ENCODE data around the gene MPC2.
"Not testable (repeated sequence)": the region's sequence is repeated elsewhere in the genome, so short reads cannot be mapped to it uniquely, and the experiment has no call there.

Gene MPC2

DNA sequence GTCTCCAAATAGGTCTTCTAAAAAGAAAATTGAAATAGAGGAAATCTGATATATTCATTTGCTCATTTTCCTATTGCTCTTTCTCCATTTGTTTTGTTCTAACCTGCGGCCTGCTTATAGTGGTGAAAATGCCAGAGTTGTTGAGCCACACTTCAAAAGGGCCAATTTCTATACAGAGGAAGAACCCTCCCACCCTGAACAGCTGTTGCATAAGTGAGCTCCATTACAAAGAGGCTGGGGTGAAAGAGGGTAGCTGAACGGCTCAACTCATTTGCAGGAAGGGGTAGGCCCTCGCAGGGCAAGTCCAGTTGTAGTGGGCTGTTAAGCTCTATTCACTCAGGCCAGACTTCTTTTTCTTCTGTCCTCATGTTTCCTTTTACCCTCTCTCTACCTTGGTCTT is 31.7 kb downstream of the MPC2 start:
- FAIRE-seq (no peak), DNase-seq (ENCODE audit: low spot score) (no peak)

GRCh38 chr1:167904652-167905130 is 32.2 kb downstream of the MPC2 start:
- FAIRE-seq (no peak), DNase-seq (ENCODE audit: low spot score) (peak; percentile 46)

GRCh38 chr1:167900907-167901306 is 36.0 kb downstream of the MPC2 start:
- no peak for DNase-seq (ENCODE audit: low spot score)
- no peak for FAIRE-seq

DNA sequence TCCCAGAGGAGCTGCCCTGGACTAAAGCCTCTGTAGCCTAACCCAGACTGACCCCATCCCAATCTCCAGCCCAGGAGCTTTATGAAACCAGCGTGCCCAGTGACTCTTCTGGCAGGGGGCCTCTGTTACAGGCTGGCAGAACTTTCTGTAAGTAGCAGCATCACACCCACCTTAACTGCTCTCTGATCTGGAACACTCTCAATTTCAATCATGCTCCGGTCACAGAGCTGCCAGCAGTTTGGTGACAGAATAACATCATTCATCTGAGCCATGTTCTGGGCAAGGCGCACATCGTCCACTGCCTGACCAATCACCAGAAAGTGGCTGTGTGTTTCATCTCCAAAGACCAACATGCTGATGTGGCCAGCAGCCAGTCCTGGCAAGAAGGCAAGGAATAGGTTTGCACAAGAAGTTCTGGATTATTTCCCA is 37.6 kb downstream of the MPC2 start:
- no peak for DNase-seq (ENCODE audit: low spot score)
- FAIRE-seq, result no peak

- no peak for DNase-seq (ENCODE audit: low spot score)
- no peak for FAIRE-seq
Observed at GRCh38 chr1:167898578-167899222, 38.2 kb downstream of the MPC2 start.

DNA sequence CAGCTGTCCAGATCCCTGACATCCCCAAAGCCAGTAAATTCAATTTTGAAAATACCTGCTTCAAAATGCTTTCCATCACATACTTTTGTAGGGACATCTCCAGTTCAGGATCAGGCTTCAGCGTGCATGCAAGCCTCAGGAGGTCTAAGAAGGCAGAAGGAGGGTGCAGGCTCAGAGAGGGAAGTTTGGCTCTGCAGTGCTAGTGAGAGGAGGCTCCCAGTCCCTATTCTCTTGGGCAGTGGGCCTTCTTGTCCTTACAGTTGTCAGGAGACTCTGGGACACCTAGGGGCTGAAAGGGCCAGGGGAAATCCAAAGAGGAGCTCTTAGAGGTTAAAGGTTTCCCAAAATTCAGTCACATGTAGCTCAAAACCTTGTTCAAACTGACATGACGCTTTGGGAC is 43.1 kb downstream of the MPC2 start:
- DNase-seq (ENCODE audit: low spot score), result no peak
- FAIRE-seq, result no peak

- DNase-seq (ENCODE audit: low spot score) (no peak), FAIRE-seq (no peak)
Observed at GRCh38 chr1:167890400-167890799, 46.5 kb downstream of the MPC2 start.

GRCh38 chr1:167887187-167887586 is 49.7 kb downstream of the MPC2 start:
- DNase-seq (ENCODE audit: low spot score); FAIRE-seq: not testable (repeated sequence)

DNA sequence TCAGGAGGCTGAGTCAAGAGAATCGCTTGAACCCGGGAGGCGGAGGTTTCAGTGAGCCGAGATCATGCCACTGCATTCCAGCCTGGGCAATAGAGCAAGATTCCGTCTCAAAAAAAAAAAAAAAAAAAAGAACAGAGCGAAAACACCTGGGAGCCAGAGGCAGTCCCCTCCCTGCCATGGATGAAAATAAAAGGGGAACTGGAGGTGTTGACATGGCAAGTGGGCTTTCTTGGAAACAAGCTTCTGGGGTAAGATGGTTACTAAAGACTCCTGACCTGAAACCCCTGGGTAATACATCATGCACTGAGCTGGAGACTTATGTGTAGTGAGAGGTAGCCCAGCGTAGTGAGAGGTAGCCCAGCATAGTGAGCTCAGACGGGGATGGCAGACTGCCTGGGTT is 54.5 kb downstream of the MPC2 start:
- DNase-seq (ENCODE audit: low spot score) (no peak), FAIRE-seq (no peak)

DNA sequence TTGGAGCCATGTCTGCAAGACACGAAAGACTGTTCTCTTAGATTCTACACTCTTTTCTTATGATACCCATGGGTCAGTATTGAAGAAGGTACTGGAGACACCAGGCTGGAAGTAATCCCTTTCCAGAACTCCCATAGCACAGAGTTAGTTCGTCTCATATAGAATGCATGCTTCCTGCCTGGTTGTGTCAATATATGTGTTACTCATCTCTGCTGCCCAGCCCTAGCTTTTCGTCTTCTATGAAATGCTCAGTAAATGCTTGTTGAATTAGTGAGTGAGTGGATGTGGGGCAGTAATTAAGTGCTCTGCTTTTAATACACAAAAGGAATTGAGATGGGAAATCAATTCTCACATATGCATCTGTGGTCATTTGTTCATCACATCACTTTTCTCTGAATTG is 55.1 kb downstream of the MPC2 start:
- FAIRE-seq (no peak), DNase-seq (ENCODE audit: low spot score) (no peak)

DNA sequence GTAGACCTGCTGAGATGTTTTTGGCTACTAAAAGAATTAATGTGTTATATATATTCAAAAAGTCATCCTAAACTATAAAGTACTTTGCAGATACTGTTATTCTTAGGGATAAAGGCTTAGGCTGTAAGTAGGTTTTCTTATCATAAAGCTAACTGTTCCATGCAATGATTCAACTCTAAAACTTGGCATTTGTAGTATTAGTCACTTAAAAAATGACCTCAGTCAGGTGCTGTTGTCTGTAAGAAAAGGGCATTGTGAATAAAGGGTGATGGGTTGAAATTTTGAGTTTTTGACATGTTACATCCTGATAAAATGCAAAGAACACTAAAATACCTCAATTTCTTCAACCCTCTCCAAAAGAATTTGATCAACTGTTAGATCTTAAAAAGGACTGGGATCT is 55.8 kb downstream of the MPC2 start:
- DNase-seq (ENCODE audit: low spot score) (peak; percentile 31), FAIRE-seq (peak; percentile 49)

GRCh38 chr1:167880580-167881021 is 56.3 kb downstream of the MPC2 start:
- DNase-seq (ENCODE audit: low spot score), result no peak
- FAIRE-seq, result no peak

- FAIRE-seq, result no peak
Observed at GRCh38 chr1:167879508-167879907, 57.4 kb downstream of the MPC2 start.

DNA sequence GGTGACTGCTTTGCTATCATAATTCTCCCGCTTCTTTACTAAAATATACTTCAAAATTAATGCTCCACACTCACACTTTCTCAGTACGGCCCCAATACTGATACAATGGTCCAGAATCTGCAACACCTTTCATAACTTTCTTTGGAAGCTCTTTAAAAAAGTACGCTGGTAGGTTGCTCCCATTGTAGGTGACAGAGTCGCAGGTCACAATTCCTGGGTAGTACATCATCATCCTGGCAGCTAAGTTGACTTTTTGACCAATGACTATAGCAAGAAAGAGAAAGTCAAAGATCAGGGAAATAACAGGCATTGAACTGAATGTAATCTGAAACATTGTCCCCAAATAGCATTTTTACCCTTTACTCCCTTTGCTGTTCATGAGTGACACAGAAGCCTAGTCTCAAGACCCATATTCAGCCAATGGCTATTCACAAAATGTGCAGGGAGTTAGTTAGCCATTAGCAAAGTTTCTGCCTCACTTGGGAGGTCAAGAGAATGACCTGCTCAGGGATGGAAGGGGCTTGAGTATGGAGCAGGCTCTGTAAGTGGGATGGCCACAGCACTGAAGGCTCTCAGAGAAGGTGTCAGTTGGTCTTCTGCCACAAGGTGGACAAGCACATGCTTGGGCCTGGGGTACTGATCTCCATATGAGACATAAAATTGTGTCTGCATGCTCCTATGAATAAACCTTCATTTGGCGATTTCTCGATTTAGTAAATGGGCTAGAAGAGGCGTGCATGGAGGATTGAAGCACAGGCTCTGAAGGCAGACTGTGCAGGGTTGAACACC is 58.3 kb downstream of the MPC2 start:
- FAIRE-seq (no peak), DNase-seq (ENCODE audit: low spot score) (no peak)

More at GRCh38 chr1:167879508-167879907, 57.4 kb downstream of the MPC2 start:
- DNase-seq (ENCODE audit: low spot score), result no peak

DNA sequence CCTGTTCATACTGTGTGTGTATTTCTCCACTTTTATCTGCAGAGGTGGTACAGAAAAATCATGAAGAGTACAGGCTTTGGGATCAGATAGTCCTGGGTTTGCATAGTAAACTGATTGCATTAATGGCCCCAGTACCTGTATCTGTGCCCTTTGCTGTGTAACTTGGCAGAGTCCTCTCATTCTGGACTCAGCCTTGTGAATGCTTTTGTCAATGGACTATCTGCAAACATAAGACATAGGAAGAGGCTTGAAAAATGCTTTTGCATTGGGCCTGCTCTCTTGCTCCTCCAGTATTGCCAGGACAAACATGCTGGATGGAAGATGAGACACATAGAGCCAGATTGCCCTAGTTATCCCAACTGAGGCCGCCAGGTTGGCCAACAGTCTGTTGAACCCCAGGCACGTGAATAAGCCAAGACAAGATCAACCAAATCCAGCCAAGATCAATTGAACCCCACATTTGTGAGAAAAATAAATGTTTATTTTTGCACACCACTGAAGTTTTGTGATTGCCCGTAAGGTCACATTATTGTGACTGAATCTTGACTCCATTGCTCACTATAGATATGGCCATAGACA is 60.2 kb downstream of the MPC2 start:
- FAIRE-seq (no peak), DNase-seq (ENCODE audit: low spot score) (no peak)

DNA sequence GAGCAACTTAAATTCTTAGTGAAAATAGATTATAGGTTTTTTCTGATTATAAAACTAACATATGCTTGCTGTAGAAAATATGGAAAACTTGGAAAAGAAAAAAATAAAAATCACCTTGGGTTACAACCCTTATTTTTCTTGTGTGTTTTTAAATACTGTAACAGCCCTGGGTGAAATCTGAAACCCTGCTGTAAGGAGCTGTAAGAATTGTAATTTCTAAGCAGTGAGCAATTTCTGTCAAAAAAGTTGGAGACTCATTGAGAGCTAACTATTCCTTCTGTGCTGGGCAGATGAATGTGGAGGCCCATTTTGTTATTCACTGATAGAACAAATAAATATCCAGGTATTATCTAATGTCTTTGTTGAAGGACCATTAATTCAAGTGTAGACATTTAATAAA is 65.5 kb downstream of the MPC2 start:
- FAIRE-seq, result no peak

DNA sequence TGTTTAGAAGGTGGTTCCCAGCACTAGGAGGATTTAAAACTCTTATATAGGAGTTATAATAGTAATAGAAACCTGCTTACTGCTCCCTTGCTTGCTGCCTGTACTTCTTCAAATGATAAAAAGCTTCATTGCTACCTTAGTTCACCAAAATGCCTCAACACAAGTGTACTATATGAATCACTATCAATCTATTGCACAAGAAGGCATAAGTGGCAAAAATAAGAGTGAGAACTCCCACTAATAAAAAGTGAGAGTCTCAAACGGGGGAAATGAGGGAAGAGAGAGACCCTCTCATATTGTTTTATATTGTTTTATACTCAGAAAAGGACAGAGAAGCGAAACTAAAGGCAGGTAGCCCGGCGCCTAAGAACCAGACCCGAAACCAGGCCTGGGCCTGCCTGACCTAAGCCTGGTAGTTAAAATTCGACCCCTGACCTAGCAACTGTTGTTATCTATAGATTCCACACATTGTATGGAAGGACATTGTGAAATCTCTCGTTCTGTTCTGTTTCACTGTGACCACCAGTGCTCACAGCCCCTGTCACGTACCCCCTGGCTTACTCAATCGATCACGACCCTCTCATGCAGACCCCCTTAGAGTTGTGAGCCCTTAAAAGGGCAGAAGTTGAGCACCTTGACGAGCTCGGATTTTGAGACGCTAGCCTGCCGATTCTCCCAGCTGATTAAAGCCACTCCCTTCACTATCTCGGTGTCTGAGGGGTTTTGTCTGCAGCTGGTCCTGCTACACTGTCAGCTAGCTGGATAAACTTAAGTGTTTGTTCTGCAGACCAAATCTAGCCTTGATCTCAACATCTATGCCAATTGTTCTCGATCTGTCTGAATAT is 67.5 kb downstream of the MPC2 start:
- FAIRE-seq; DNase-seq (ENCODE audit: low spot score): not testable (repeated sequence)

More for the DNA sequence above, 65.5 kb downstream of the MPC2 start:
- no peak for DNase-seq (ENCODE audit: low spot score)

DNA sequence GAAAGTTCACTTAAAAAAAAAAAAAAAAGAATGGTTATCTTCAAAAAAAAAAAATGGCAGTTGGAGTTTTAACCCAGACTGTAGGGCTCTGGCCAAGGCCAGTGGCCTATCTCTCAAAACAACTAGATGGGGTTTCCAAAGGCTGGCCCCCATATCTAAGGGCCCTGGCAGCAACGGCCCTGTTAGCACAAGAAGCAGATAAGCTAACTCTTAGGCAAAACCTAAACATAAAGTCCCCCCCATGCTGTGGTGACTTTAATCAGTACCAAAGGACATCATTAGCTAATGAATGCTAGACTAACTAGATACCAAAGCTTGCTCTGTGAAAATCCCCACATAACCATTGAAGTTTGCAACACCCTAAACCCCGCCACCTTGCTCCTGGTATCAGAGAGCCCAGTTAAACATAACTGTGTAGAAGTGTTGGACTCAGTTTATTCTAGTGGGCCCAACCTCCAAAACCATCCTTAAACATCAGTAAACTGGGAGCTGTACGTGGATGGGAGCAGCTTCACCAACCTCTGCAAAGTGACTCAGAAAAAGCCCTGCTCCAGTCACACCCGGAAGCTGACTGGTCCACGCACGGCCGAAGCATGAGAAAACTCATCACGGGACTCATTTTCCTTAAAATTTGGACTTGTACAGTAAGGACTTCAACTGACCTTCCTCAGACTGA is 70.0 kb downstream of the MPC2 start:
- not testable (repeated sequence) for FAIRE-seq; DNase-seq (ENCODE audit: low spot score)
